Activated CD4-positive, CD25-positive, alpha-beta regulatory T cell treated with anti-CD3 and anti-CD28 coated beads, Interleukin-2, amount 50 U/mL, for 72 hours (primary cell): ENCODE results near the gene MLLT1.

ENCODE experiments used
- DNase-seq: peaks from one replicate; pipeline ENCODE4 v3.0.0; 2021

Gene MLLT1

DNA sequence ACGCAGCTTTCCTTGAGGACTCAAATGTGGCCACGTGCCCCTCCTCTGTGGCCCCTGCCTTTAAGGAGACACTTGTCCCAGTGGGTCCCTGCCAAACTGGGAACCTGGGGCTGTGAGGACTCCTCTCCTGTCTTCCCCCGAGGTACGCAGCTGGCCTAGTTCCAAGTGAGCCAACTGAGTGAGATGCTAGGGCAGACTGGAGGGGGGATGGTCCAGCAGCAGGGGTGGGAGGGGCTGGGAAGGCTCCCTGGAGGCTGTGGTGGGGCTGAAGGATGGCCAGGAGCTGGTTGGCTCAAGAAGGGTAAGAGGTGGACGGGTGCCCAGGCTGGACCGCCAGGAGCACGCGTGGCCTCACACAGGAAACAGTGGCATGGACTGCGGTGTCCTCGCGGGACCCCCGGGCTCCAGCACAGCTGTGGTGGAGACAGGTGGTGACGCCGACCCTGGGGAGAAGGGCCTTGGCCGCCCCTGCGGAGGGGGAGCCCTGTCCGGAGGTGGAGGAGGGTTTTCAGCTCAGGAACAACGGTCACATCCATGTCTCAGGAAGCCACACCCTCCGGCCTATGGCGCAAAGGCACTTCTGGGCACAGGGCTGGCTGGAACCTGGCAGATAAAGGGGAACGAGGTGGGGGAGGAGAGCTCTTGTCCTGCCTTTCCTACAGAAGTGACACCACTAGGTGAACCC is 45.8 kb downstream of the MLLT1 start:
- no peak for DNase-seq

- no peak for DNase-seq
Observed at GRCh38 chr19:6233056-6233826, 46.5 kb downstream of the MLLT1 start.

- no peak for DNase-seq
Observed at GRCh38 chr19:6232601-6233055, 47.1 kb downstream of the MLLT1 start.

GRCh38 chr19:6230991-6231448 is 48.8 kb downstream of the MLLT1 start:
- no peak for DNase-seq

DNA sequence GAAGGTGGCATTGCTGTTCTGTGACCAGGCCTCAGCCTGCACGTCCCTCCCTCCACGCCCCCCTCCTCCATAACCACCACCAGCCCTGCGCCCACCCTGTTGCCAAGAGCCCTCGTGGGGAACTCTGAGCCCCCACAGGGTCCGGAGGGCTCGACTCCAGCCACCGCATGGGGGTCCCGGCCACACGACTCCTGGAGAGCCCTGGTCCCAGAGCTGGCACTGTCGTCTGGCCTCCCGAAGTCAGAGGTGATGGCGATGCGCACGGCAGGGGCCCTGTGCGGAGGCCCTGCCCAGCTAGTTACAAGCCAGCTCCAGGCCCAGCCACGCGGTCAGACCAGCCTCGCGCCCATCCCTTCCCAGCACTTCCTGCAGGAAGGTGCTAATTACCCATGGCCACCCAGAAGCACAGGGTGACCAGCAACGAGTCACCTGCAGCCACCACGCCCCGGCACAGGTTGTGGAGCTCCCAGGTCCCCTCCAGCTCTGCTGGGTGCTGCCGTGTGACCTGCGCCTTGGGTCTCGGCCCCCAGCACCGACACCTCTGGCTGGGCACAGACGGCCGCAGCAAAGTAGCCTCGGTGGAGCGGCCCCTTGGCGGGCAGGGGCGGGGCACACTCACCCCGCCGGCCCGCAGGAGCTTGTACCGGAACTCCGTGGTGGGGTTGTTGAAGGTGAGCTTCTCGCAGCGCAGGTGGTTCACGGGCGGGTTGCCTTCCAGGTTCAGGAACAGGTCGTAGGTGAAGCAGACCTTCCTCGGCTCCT is 49.6 kb downstream of the MLLT1 start:
- no peak for DNase-seq

GRCh38 chr19:6229216-6229913 is 50.4 kb downstream of the MLLT1 start:
- DNase-seq, result no peak

GRCh38 chr19:6228551-6229215 is 51.1 kb downstream of the MLLT1 start:
- no peak for DNase-seq

DNA sequence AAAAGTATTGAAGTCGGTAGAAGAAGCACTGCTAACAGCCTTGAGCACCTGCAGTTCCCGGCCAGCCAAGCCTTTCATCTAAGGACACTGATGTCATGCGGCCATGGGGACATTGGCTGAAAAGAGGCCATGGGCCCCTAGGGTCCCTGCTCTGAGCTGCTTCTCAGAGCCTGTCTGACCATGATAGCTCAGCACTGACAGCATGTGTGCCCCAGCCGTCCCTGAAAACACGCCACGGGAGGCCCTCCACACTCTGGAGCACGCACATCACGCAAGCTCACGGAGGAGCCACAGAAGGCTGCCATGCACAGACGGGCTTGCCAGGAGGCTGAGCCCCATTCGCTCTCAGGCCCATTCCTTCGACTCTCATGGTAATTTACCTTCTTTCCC is 51.8 kb downstream of the MLLT1 start:
- no peak for DNase-seq

GRCh38 chr19:6227156-6227935 is 52.4 kb downstream of the MLLT1 start:
- DNase-seq, result no peak

DNA sequence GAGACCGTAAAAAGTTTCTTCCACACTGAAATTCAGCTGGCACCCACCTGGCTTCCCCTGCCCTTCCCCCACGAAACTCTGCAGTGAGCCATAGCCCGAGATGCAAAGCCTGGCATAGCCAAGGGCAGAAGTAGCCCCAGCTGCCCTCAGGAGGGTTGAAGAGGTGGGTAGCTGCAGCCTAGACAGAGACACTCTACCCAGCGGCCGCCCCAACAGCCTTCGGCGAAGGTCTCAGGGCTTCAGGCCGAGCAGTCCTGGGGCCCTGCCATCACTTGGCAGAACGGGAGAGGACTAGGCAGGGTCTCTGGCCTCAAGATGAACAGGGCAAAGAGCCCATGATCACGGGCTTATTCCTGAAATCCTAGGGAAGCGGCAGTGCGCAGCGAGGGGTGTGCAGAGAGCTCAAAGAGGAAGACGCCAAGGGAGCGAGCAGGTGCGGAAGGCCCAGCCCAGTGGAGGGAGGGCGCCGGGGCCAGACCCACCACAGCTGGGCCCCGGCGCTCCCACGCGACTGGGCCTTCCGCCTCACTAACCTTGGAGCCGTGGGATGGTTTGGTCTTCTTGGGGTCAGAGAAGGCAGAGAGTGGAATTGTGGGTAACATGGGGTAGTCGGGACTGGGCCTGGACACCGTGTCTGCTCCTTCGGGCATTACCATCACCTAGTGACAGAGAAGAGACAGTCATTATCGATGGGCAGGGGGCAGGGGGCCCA is 53.2 kb downstream of the MLLT1 start:
- DNase-seq, result no peak

DNA sequence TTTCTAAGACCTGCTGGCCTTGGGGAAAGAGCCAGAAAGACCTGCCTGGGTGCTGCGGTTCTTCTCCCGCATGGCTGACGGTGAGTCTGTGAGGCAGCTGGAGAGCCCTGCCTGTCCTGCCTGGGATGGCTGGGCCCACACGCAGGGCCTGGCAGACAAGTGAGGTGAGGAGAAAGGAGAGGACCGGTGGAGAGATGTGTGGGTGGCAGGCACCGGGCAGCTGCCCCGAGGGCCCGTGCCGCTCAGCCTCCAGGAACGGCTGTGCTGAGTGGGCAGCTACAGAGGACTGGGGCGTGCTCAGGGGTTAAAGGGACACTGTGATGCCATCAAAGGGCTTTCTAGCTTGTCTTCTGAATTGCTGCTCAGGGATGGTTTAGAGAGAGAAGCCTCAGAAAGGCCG is 53.8 kb downstream of the MLLT1 start:
- no peak for DNase-seq

DNA sequence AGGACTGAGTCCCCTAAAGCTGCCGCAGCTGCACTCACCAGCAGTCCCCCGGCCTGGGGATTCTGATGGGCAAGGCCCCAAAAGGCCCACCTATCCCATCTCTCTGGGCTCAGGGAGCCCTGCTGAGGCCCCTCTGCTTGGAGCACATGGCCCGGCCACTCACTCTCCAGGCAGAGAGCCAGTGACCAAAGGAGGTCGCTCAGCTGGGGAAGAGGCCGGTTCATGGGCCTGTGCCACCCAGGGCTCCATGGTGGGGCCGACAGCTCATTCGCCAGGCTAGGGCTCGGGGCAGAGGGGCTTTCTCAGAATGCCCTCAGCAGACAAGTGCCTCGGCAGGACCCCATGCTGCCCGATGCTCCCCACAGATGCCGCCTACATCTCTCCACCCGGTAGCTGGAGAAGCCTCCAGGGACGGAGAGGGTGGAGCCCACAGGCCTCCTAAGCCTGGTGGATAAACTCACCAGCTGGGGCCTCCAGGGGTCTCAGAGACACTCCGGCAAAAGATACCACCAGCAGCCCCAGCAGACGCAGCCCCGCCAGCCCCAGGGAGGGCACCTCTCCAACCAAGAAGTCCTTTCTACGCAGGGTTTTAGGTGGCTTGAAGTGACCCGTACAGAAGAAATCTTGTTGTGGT is 54.4 kb downstream of the MLLT1 start:
- no peak for DNase-seq

DNA sequence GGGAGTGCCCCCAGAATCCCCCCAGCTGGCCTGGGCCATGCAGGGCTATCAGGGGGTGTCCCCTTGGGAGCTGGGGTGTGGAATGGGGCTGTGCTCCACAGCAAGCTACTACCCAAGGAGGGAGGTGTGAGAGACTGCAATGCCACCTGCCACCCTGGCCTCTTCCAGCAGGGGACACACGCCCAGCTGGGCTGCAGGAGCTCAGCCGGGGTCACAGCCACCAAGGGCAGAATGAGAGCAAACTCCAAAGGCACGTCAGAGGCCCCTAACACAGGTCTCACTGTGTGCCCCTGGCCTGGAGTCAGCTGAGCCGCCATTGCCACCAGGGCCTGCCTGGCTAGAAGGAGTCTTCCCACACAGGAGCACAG is 55.5 kb downstream of the MLLT1 start:
- no peak for DNase-seq

DNA sequence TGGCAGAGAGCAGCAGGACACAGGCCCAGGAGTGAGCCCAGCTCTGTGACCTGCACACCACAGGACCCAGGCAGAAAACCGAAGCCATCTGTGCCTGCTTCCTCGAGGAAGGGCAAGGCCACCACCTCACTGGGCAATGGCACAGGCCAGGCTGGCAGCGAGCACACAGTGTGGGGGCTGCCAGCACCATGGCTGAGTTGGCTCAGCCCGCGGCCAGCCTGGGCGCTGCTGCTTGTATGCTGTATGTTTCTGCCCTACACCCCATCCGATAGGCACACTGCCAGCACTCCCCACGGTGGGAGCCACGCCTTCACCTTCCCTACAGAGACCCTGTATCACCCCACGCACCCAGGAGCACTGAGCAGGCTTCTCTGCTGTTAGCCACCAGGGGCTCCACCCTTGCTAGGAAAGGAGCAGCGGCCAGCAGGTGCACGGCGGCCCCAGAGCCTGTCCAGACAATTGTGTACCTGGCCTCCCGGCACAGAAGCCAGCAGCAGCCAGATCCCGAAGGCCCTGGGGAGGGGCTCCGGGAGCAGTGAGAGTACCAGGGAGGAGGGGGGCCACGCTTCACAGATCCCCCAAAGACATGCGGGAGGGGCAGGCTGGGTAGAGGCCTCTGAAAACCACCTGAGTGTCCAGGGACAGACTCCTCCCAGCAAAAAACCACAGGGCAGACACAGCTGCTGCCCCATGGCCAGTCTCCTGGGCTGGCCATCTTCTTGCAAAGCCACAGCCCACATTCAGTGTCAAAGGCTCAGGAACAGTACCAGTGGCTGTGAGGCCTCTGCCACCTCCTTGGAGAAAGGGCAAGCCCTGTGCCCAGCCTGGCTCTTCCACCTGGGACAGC is 56.1 kb downstream of the MLLT1 start:
- no peak for DNase-seq

DNA sequence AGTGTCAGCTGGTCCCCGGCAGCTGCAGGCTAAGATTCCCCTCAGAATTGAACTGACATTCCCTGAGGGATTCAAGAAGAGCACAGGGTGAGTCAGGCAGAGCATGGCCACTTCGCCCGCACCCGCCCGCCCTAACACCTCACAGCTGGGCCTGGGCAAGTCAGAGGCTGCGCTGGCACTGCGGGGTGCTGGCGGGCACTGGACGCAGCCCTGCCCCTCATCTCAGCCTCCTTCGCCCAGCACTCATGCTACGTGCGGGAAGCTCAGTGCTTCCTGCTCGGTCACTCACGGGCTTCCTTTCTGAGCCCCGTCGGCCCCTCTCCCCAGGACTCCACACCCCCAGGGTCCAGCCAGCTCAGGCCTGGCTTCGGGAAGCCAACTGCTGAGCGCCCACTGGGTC is 56.9 kb downstream of the MLLT1 start:
- no peak for DNase-seq

GRCh38 chr19:6221878-6222746 is 57.7 kb downstream of the MLLT1 start:
- DNase-seq, result no peak

DNA sequence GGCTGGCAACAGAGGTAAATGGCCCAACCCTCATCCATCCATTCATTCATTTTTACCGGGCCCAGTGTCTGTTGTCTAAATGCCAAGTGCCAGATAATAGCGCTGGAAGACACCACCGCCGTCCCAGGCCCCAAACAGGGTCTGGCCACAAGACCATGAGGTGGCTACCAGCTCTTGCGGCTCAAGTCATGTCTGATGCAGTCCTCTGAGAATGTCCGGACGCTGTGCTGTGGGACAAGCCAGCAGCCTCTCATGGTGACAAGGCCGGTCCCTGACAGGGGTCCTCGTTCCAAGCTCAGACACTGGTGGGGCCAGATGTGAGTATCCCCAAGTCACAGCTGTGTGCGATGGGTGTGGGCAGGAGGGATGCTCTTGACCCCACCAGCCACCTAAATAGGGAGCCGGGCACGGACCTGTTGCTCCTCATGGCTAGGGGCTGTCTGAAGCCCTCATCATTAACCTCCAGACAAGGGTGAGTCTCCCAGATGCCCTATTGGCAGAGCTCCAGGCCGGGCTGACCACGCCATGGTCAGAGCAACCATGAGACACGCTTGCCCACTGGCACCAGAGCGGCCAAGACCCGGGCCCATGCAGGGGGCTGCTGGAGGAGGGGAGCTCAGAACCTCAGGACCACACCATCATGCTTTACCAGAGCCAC is 58.4 kb downstream of the MLLT1 start:
- no peak for DNase-seq
